ENCODE results near the gene PRLR. TPM values are rescaled to one million over a fixed set of nuclear protein-coding genes. Genes with fewer than 3 reads are reported as not detected.
A peak's percentile ranks its signal among the peaks of the same experiment; 100 is the strongest.

The PRLR gene
- total and polyA plus RNA-seq, 2 experiments from 2014 or later, result 0.31 to 2.2 TPM

GRCh38 chr5:35264509-35264908 is 34.2 kb upstream of the PRLR start:
- Histone ChIP-seq H3F3A (replicated peaks; ENCODE audit: low read depth) (no peaks in the 10 kb centered on the region), H3K4me2 (no peak overlapping the region), H3K4me3 (no peak overlapping the region), H3K9me2 (ENCODE audit: insufficient read depth) (peaks cover 3% of the 10 kb centered on the region), H2AFZ (0 out of 2 replicates have a peak overlapping the region, but pooled peaks have one; percentile 4), H4K20me1 (replicated peaks; ENCODE audit: insufficient read depth) (no peaks in the 10 kb centered on the region), H3K4me1 (ENCODE audit: insufficient read depth) (no peaks in the 10 kb centered on the region), H3K79me2 (replicated peaks; ENCODE audit: insufficient read depth) (no peaks in the 10 kb centered on the region), H3K27me3 (ENCODE audit: insufficient read depth) (no peaks in the 10 kb centered on the region), H3K36me3 (ENCODE audit: insufficient read depth) (no peaks in the 10 kb centered on the region), H3K27ac (ENCODE audit: low read depth) (no peak overlapping the region)
- DNase-seq (ENCODE audit: low spot score) (no peak), ATAC-seq (no peak)
- Mint-ChIP-seq H3K9me3 (peaks cover 26% of the 10 kb centered on the region), H3K4me1 (peaks cover 17% of the 10 kb centered on the region; the same call in 2 of the 3 replicates), H3K4me3 (no peak overlapping the region), H3K27me3 (ENCODE audit: insufficient read depth, low read depth, poor library complexity) (no peaks in the 10 kb centered on the region), H3K27ac (no peak overlapping the region), H3K36me3 (ENCODE audit: low read depth) (peaks cover 14% of the 10 kb centered on the region; the same call in 2 of the 3 replicates)
- TF ChIP-seq NANOG (IDR thresholded peaks at IDR 0.05; ENCODE audit: borderline replicate concordance) (no peak), POLR2AphosphoS5 (IDR thresholded peaks at IDR 0.05; ENCODE audit: low read depth) (no peak), STAT1 (IDR thresholded peaks at IDR 0.05; ENCODE audit: unreplicated experiment) (no peak), CTCF (conservative IDR thresholded peaks at IDR 0.05; ENCODE audit: low read depth in 2 of 2) (no peak), EZH2 (IDR thresholded peaks at IDR 0.05; ENCODE audit: low read depth, unreplicated experiment) (no peak)

GRCh38 chr5:35263266-35263877 is 33.1 kb upstream of the PRLR start:
- ATAC-seq, result no peak
- H2AFZ ChIP-seq, result no peak overlapping the region
- peaks cover 14% of the 10 kb centered on the region; the same call in 2 of the 3 replicates for H3K36me3 Mint-ChIP-seq (ENCODE audit: low read depth)
- no peak for TF ChIP-seq NANOG (IDR thresholded peaks at IDR 0.05; ENCODE audit: borderline replicate concordance)
- no peak for TF ChIP-seq REST (IDR thresholded peaks at IDR 0.05; ENCODE audit: unreplicated experiment)
- TF ChIP-seq EZH2 (IDR thresholded peaks at IDR 0.05; ENCODE audit: low read depth, unreplicated experiment), result no peak
- TF ChIP-seq ZNF462 (CRISPR knock-in tag; IDR thresholded peaks at IDR 0.05), result no peak
- no peak for TF ChIP-seq CREB1 (CRISPR knock-in tag; IDR thresholded peaks at IDR 0.05; ENCODE audit: low read depth)
- no peak for TF ChIP-seq ZNF114 (CRISPR knock-in tag; IDR thresholded peaks at IDR 0.05)

More at GRCh38 chr5:35263266-35263877, 33.1 kb upstream of the PRLR start:
- H3K79me2 ChIP-seq (replicated peaks; ENCODE audit: insufficient read depth), result no peaks in the 10 kb centered on the region
- H3K27me3 ChIP-seq (ENCODE audit: insufficient read depth), result no peaks in the 10 kb centered on the region
- H4K20me1 ChIP-seq (replicated peaks; ENCODE audit: insufficient read depth), result no peaks in the 10 kb centered on the region
- H3K9me3 Mint-ChIP-seq, result peaks cover 31% of the 10 kb centered on the region
- no peaks in the 10 kb centered on the region for H3K27me3 Mint-ChIP-seq (ENCODE audit: insufficient read depth, low read depth, poor library complexity)
- no peak overlapping the region for H3K27ac ChIP-seq (ENCODE audit: low read depth)
- DNase-seq (ENCODE audit: low spot score), result no peak
- no peak overlapping the region for H3K4me2 ChIP-seq
- H3K9me2 ChIP-seq (ENCODE audit: insufficient read depth), result no peaks in the 10 kb centered on the region
- H3K27ac Mint-ChIP-seq, result no peak overlapping the region
- H3F3A ChIP-seq (replicated peaks; ENCODE audit: low read depth), result no peaks in the 10 kb centered on the region
- no peaks in the 10 kb centered on the region for H3K36me3 ChIP-seq (ENCODE audit: insufficient read depth)
- no peaks in the 10 kb centered on the region for H3K4me1 ChIP-seq (ENCODE audit: insufficient read depth)
- H3K4me1 Mint-ChIP-seq, result peaks cover 17% of the 10 kb centered on the region; the same call in 2 of the 3 replicates
- H3K4me3 Mint-ChIP-seq, result no peak overlapping the region
- no peak overlapping the region for H3K4me3 ChIP-seq
